ENCODE data around the gene PTPRT.

GRCh38 chr20:43167615-43168014 is 22.1 kb downstream of the PTPRT start:
- TF ChIP-seq, protein P1, sequence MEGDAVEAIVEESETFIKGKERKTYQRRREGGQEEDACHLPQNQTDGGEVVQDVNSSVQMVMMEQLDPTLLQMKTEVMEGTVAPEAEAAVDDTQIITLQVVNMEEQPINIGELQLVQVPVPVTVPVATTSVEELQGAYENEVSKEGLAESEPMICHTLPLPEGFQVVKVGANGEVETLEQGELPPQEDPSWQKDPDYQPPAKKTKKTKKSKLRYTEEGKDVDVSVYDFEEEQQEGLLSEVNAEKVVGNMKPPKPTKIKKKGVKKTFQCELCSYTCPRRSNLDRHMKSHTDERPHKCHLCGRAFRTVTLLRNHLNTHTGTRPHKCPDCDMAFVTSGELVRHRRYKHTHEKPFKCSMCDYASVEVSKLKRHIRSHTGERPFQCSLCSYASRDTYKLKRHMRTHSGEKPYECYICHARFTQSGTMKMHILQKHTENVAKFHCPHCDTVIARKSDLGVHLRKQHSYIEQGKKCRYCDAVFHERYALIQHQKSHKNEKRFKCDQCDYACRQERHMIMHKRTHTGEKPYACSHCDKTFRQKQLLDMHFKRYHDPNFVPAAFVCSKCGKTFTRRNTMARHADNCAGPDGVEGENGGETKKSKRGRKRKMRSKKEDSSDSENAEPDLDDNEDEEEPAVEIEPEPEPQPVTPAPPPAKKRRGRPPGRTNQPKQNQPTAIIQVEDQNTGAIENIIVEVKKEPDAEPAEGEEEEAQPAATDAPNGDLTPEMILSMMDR (IDR thresholded peaks at IDR 0.05), result no peak
- no peak for TF ChIP-seq EP300 (IDR thresholded peaks at IDR 0.05)

All from ovary (tissue), 3 donors.